ENCODE results near the gene TEFM. TPM values are rescaled to one million over a fixed set of nuclear protein-coding genes. Genes with fewer than 3 reads are reported as not detected.

Gene TEFM
- total and polyA plus RNA-seq, 8 donors, result 3.2 to 6.9 (median 5.5) TPM

DNA sequence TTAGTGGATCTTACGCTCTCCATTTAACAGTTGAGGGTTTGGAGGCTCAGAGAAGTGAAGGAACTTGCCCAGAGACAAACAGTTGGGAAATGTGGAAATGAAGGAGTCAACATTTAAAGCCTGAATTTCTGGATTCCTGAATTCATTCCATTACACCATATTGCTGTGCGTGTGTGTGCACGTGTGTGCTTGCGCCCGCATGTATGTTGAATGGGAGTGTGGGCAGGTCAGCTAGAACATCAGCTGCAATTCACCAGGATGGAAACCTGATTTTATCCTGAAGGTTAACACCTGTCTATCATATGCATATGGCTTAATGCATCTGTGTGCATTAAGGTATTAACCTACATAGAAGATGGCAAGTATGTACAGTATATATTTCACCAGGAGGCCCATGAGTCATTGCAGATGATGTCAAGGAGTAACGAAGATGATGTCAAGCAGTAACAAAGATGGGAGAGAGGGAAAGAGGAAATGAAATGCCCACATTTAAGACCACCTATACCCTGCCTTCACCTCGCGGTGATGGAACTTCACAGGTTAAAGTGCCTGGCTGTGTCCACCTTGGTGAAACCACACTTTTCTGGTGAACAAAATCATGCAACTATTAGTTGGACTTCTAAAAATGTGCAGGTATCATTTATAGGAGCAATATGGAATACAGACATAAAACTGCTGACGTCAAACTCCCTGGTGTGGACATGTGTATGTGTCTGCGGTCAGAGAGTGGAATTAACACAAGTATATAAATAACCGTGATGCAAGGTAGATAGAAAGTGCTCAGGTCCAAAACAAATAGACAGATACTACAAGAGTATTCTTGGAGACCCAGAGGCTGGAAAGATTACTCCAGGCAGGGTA, 14.9 kb upstream of the TEFM start:
- Histone ChIP-seq H3K27me3 (no peaks in the 10 kb centered on the region), H3K9me3 (no peaks in the 10 kb centered on the region), H3K4me1 (peaks cover 0 to 3% (median 0%) of the 10 kb centered on the region in 3 donors), H3K4me3 (peak overlapping the region in 3 of 4 donors; percentile 43 to 71 (median 57)), H3K27ac (no peak overlapping the region), H3K36me3 (no peaks in the 10 kb centered on the region)
- FAIRE-seq, result no peak
- TF ChIP-seq, protein P1, sequence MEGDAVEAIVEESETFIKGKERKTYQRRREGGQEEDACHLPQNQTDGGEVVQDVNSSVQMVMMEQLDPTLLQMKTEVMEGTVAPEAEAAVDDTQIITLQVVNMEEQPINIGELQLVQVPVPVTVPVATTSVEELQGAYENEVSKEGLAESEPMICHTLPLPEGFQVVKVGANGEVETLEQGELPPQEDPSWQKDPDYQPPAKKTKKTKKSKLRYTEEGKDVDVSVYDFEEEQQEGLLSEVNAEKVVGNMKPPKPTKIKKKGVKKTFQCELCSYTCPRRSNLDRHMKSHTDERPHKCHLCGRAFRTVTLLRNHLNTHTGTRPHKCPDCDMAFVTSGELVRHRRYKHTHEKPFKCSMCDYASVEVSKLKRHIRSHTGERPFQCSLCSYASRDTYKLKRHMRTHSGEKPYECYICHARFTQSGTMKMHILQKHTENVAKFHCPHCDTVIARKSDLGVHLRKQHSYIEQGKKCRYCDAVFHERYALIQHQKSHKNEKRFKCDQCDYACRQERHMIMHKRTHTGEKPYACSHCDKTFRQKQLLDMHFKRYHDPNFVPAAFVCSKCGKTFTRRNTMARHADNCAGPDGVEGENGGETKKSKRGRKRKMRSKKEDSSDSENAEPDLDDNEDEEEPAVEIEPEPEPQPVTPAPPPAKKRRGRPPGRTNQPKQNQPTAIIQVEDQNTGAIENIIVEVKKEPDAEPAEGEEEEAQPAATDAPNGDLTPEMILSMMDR (IDR thresholded peaks at IDR 0.05), result no peak
- no peak for DNase-seq
- intact Hi-C loops (cut with DNase I), result no loop called here
- WGBS, 2 donors, result 73 to 75% methylated on average over 11 of the region's 11 CpGs
- peak in 3 of 4 donors; percentile 3 to 16 (median 5) for ATAC-seq

DNA sequence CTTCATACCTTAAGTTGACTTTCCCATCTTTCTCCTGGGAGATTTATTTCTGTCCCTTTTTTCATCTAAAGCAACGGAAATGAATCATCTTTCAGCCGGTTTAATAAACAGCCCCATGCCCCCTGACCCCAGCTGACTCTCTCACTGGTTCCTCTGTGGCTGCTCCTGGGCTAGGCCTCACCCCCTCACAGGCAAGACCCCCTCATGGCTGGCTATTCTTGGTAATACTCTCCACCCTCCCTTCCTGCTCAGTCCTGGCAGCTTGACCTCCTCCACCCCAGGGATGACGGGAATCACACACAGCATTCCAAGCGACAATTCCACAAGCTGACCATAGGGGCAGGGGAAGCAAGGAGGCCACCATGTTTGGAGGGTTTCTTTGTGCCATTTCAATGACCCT, 14.2 kb upstream of the TEFM start:
- intact Hi-C loops (cut with DNase I), result no loop called here
- no peak for ATAC-seq
- 69 to 80% methylated on average over 4 of the region's 4 CpGs for WGBS, 2 donors
- no peak for DNase-seq
- TF ChIP-seq, protein P1 (IDR thresholded peaks at IDR 0.05), result no peak
- Histone ChIP-seq H3K9me3 (no peaks in the 10 kb centered on the region), H3K27ac (no peak overlapping the region), H3K27me3 (no peaks in the 10 kb centered on the region), H3K36me3 (no peaks in the 10 kb centered on the region), H3K4me1 (peaks cover 0 to 6% (median 0%) of the 10 kb centered on the region in 3 donors), H3K4me3 (no peak overlapping the region)
- FAIRE-seq, result no peak

GRCh38 chr17:30917050-30917449, 11.0 kb upstream of the TEFM start:
- DNase-seq (no peak), FAIRE-seq (no peak), ATAC-seq (no peak)
- H3K4me3 ChIP-seq, result no peak overlapping the region
- peaks cover 0 to 6% (median 0%) of the 10 kb centered on the region in 3 donors for H3K4me1 ChIP-seq
- TF ChIP-seq, protein P1 (IDR thresholded peaks at IDR 0.05), result no peak
- H3K27ac ChIP-seq, result no peak overlapping the region
- no peaks in the 10 kb centered on the region for H3K36me3 ChIP-seq
- intact Hi-C loops (cut with DNase I), result no loop called here
- no peaks in the 10 kb centered on the region for H3K9me3 ChIP-seq
- no peaks in the 10 kb centered on the region for H3K27me3 ChIP-seq

DNA sequence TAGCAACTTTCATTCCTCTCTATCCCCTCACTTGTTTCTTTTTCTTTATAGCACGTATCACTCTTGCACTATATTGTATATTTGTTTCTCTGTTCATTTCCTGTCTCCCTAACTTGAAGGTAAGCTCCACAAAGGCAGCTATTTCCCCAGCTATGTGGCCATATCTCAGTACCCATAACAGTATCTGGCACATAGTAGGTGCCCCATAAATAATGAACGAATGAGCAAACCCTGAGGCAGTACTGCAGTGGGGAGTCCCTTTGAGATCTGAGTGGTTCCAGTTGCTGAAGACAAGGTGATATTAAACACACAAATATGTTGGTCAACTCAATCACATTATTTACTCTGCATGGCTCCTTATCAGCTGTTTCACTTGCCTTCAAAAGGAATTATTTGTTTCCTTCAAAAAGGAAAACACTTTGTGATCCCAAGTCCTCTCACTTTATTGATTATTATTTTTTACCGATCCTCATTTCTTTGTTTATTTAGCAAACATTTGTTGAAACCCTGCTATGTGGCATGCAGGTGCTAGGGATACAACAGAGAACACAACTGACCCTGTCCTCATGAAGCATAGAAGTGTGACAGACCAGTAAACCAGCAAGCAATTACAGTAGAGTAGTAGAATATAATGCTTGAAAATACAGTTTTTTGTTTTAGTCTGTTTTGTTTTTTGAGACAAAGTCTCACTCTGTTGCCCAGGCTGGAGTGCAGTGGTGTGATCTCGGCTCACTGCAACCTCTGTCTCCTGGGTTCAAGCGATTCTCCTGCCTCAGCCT, 10.0 kb upstream of the TEFM start:
- TF ChIP-seq, protein P1 (IDR thresholded peaks at IDR 0.05), result no peak
- no peaks in the 10 kb centered on the region for H3K27me3 ChIP-seq
- intact Hi-C loops (cut with DNase I), result no loop called here
- DNase-seq, result no peak
- ATAC-seq, result peak in 2 of 4 donors; percentile 47 to 68
- H3K27ac ChIP-seq, result no peak overlapping the region
- H3K4me1 ChIP-seq, result peaks cover 0 to 6% (median 0%) of the 10 kb centered on the region in 3 donors
- WGBS, 2 donors, result 54 to 63% methylated on average over 5 of the region's 5 CpGs
- no peak overlapping the region for H3K4me3 ChIP-seq
- no peak for FAIRE-seq
- H3K36me3 ChIP-seq, result no peaks in the 10 kb centered on the region
- H3K9me3 ChIP-seq, result no peaks in the 10 kb centered on the region

Measured in pancreas (tissue), 10 donors.